GM23338 (cell line): ENCODE results near the gene SNX17. TPM values are rescaled to one million over a fixed set of nuclear protein-coding genes. Genes with fewer than 3 reads are reported as not detected.
A peak's percentile ranks its signal among the peaks of the same experiment; 100 is the strongest.
"Not testable (repeated sequence)": the region's sequence is repeated elsewhere in the genome, so short reads cannot be mapped to it uniquely, and the experiment has no call there.

Source experiments
- ATAC-seq: fragments of 200-7000 bp; cut with Tn5 transposase; 3 replicates; pipeline ENCODE4 v1.9.1; 2020
- DNase-seq: peaks from one replicate; pipeline ENCODE4 v3.0.0-alpha.2; 2015; ENCODE audit warnings: low spot score
- H2AFZ ChIP-seq: fragments of 200-600 bp; sonication (generic); 2 replicates; pipeline ENCODE4 v1.8.0; 2016; ENCODE audit warnings: antibody characterized with exemption, mild to moderate bottlenecking, moderate library complexity
- H3F3A ChIP-seq: fragments of 200-600 bp; sonication (generic); replicated peaks from 2 replicates; pipeline ENCODE4 v1.8.0; 2017; ENCODE audit warnings: antibody characterized with exemption, mixed run types, low read depth
- H3K27ac ChIP-seq: fragments of 200-600 bp; sonication (generic); 2 replicates; pipeline ENCODE4 v1.6.1; 2016; ENCODE audit warnings: low read depth
- H3K27me3 ChIP-seq: fragments of 200-600 bp; sonication (generic); 2 replicates; pipeline ENCODE4 v1.8.0; 2016; ENCODE audit warnings: mild to moderate bottlenecking, mixed run types, moderate library complexity; ENCODE audit not compliant: insufficient read depth
- H3K36me3 ChIP-seq: fragments of 200-600 bp; sonication (generic); 2 replicates; pipeline ENCODE4 v1.8.0; 2016; ENCODE audit warnings: mild to moderate bottlenecking; ENCODE audit not compliant: insufficient read depth
- H3K4me1 ChIP-seq: fragments of 200-600 bp; sonication (generic); 2 replicates; pipeline ENCODE4 v1.8.0; 2016; ENCODE audit warnings: mild to moderate bottlenecking, moderate library complexity; ENCODE audit not compliant: insufficient read depth
- H3K4me2 ChIP-seq: fragments of 200-600 bp; sonication (generic); 2 replicates; pipeline ENCODE4 v1.7.1; 2017; ENCODE audit warnings: mixed run types
- H3K4me3 ChIP-seq: fragments of 200-600 bp; sonication (generic); 2 replicates; pipeline ENCODE4 v1.6.1; 2016; ENCODE audit warnings: mixed run types
- H3K79me2 ChIP-seq: fragments of 200-600 bp; sonication (generic); replicated peaks from 2 replicates; pipeline ENCODE4 v1.8.0; 2017; ENCODE audit warnings: mild to moderate bottlenecking; ENCODE audit not compliant: insufficient read depth
- H3K9me2 ChIP-seq: fragments of 200-600 bp; sonication (generic); 2 replicates; pipeline ENCODE4 v1.8.0; 2017; ENCODE audit not compliant: insufficient read depth
- H4K20me1 ChIP-seq: fragments of 200-600 bp; sonication (generic); replicated peaks from 2 replicates; pipeline ENCODE4 v1.8.0; 2017; ENCODE audit warnings: mild to moderate bottlenecking; ENCODE audit not compliant: insufficient read depth
- H3K27ac Mint-ChIP-seq: 2 replicates; pipeline ENCODE4 v1.8.0; 2020; ENCODE audit warnings: inconsistent platforms, mild to moderate bottlenecking, moderate library complexity, mixed read lengths
- H3K27me3 Mint-ChIP-seq: 3 replicates; pipeline ENCODE4 v1.8.0; 2022; ENCODE audit warnings: low read depth, mild to moderate bottlenecking, moderate library complexity, mixed read lengths, inconsistent platforms; ENCODE audit not compliant: insufficient read depth, poor library complexity
- H3K36me3 Mint-ChIP-seq: 3 replicates; pipeline ENCODE4 v1.8.0; 2021; ENCODE audit warnings: low read depth, mild to moderate bottlenecking, inconsistent platforms, moderate library complexity, mixed read lengths
- H3K4me1 Mint-ChIP-seq: 3 replicates; pipeline ENCODE4 v1.8.0; 2020; ENCODE audit warnings: mild to moderate bottlenecking, inconsistent platforms, mixed read lengths
- H3K4me3 Mint-ChIP-seq: 3 replicates; pipeline ENCODE4 v1.8.0; 2021; ENCODE audit warnings: moderate library complexity, mild to moderate bottlenecking, inconsistent platforms, mixed read lengths
- H3K9me3 Mint-ChIP-seq: 3 replicates; pipeline ENCODE4 v1.8.0; 2020; ENCODE audit warnings: moderate library complexity, mild to moderate bottlenecking, inconsistent platforms, mixed read lengths
- CREB1 ChIP-seq: fragments of 250-450 bp; sonication (Bioruptor Pico); IDR thresholded peaks from 2 replicates; pipeline ENCODE4 v1.5.0; 2020; ENCODE audit warnings: low read depth, mild to moderate bottlenecking, moderate library complexity
- STAT1 ChIP-seq: IDR thresholded peaks from one replicate; pipeline ENCODE4 v1.6.1; 2016; ENCODE audit warnings: antibody characterized with exemption; ENCODE audit not compliant: unreplicated experiment
- polyA plus RNA-seq: library from polyadenylated mRNA; unstranded; fragments of >200 nt; fragmentation: Nextera tagmentation; extraction: Ambion mirVana; gene quantifications from 2 replicates; pipeline ENCODE4 v1.2.1, GENCODE V29; 2016
- total RNA-seq: library from RNA; depleted of rRNA; stranded (reverse); fragments of >200 nt; shearing (Covaris generic); gene quantifications from 2 replicates; pipeline ENCODE4 v1.2.3, GENCODE V29; 2014
- TF ChIP-seq, protein P1 (sequence below): fragments of 250-450 bp; sonication (Bioruptor Pico); IDR thresholded peaks from 2 replicates; pipeline ENCODE4 v1.5.0; 2020; ENCODE audit warnings: mild to moderate bottlenecking, moderate library complexity

Gene SNX17
- total and polyA plus RNA-seq, 2 experiments from 2014 or later, result 34.0 to 58.0 TPM

DNA sequence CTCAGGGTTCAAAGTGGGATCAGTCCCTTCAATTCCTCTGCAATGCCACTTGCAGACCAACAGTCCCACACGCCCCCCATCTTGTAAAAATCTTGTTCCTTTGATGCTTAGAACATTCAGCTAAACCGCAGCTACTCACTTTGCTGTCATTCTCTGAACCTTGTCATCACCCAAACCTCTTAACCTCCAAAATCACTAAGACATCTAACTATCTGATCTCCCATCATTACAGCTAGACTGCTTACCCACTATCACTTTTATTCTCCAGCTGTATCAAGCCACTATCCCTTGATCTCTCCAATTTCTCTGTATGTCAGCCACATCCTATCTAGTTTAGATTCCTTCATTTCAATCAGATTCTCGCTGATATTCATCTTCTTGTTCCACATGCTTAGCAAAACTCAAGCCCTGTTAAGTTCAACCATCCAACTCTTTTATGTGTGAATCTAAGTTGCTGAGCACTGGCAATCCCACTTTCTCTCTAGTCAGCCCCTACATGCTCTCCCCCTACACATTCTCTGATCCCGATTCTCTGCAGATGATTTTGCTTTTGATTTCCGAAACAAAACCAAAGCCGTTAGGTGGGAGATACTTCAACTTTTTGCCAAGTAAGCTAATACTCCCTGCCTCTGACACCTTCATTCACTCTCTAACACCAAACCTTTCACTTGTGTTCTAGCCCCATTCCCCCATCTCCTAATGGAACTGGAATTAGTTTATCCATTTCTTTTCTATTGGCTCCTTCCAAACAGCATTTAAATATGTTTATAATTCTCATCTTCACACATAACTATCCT is 18.4 kb upstream of the SNX17 start (continued):
- TF ChIP-seq, protein P1, sequence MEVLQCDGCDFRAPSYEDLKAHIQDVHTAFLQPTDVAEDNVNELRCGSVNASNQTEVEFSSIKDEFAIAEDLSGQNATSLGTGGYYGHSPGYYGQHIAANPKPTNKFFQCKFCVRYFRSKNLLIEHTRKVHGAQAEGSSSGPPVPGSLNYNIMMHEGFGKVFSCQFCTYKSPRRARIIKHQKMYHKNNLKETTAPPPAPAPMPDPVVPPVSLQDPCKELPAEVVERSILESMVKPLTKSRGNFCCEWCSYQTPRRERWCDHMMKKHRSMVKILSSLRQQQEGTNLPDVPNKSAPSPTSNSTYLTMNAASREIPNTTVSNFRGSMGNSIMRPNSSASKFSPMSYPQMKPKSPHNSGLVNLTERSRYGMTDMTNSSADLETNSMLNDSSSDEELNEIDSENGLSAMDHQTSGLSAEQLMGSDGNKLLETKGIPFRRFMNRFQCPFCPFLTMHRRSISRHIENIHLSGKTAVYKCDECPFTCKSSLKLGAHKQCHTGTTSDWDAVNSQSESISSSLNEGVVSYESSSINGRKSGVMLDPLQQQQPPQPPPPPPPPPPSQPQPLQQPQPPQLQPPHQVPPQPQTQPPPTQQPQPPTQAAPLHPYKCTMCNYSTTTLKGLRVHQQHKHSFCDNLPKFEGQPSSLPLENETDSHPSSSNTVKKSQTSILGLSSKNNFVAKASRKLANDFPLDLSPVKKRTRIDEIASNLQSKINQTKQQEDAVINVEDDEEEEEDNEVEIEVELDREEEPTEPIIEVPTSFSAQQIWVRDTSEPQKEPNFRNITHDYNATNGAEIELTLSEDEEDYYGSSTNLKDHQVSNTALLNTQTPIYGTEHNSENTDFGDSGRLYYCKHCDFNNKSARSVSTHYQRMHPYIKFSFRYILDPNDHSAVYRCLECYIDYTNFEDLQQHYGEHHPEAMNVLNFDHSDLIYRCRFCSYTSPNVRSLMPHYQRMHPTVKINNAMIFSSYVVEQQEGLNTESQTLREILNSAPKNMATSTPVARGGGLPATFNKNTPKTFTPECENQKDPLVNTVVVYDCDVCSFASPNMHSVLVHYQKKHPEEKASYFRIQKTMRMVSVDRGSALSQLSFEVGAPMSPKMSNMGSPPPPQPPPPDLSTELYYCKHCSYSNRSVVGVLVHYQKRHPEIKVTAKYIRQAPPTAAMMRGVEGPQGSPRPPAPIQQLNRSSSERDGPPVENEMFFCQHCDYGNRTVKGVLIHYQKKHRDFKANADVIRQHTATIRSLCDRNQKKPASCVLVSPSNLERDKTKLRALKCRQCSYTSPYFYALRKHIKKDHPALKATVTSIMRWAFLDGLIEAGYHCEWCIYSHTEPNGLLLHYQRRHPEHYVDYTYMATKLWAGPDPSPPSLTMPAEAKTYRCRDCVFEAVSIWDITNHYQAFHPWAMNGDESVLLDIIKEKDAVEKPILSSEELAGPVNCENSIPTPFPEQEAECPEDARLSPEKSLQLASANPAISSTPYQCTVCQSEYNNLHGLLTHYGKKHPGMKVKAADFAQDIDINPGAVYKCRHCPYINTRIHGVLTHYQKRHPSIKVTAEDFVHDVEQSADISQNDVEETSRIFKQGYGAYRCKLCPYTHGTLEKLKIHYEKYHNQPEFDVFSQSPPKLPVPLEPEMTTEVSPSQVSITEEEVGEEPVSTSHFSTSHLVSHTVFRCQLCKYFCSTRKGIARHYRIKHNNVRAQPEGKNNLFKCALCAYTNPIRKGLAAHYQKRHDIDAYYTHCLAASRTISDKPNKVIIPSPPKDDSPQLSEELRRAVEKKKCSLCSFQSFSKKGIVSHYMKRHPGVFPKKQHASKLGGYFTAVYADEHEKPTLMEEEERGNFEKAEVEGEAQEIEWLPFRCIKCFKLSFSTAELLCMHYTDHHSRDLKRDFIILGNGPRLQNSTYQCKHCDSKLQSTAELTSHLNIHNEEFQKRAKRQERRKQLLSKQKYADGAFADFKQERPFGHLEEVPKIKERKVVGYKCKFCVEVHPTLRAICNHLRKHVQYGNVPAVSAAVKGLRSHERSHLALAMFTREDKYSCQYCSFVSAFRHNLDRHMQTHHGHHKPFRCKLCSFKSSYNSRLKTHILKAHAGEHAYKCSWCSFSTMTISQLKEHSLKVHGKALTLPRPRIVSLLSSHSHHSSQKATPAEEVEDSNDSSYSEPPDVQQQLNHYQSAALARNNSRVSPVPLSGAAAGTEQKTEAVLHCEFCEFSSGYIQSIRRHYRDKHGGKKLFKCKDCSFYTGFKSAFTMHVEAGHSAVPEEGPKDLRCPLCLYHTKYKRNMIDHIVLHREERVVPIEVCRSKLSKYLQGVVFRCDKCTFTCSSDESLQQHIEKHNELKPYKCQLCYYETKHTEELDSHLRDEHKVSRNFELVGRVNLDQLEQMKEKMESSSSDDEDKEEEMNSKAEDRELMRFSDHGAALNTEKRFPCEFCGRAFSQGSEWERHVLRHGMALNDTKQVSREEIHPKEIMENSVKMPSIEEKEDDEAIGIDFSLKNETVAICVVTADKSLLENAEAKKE (CRISPR knock-in tag), result no peak
- TF ChIP-seq CREB1 (CRISPR knock-in tag), result no peak
- no peak for TF ChIP-seq STAT1

DNA sequence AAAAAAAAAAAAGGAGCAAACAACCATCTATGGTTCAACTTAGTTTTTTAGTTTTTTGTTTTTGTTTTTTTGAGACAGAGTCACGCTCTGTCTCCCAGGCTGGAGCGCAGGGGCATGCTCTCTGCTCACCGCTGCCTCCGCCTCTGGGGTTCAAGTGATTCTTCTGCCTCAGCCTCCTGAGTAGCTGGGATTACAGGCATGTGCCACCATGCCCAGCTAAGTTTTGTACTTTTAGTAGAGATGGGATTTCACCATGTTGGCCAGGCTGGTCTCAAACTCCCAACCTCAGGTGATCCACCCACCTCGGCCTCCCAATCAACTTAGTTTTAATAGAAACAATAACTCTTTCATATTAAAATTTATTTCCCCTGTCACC is 17.0 kb upstream of the SNX17 start:
- H3K4me2 ChIP-seq, result peak overlapping the region; percentile 85
- not testable (repeated sequence) for ATAC-seq

More for the DNA sequence above, 17.0 kb upstream of the SNX17 start:
- not testable (repeated sequence) for DNase-seq, H3K36me3 ChIP-seq, H3K27me3 ChIP-seq, H3K9me2 ChIP-seq, H2AFZ ChIP-seq, H3K9me3 Mint-ChIP-seq
- H3K4me1 Mint-ChIP-seq, result peaks cover 34% of the 10 kb centered on the region
- Histone ChIP-seq H3K4me3 (peak overlapping the region; percentile 71; the same call in 1 of the 2 replicates), H3F3A (peaks cover 12% of the 10 kb centered on the region), H4K20me1 (peaks cover 30% of the 10 kb centered on the region), H3K4me1 (peaks cover 49% of the 10 kb centered on the region), H3K27ac (peak overlapping the region; percentile 85), H3K79me2 (peaks cover 89% of the 10 kb centered on the region)
- peak overlapping the region; percentile 90 for H3K27ac Mint-ChIP-seq
- H3K27me3 Mint-ChIP-seq, result peaks cover 11% of the 10 kb centered on the region
- peaks cover 27% of the 10 kb centered on the region for H3K36me3 Mint-ChIP-seq
- peak overlapping the region; percentile 57 for H3K4me3 Mint-ChIP-seq
